Adipose tissue (tissue), 3 donors: ENCODE data around the gene FGR. TPM values are rescaled to one million over a fixed set of nuclear protein-coding genes. Genes with fewer than 3 reads are reported as not detected.

Experiments used
- H3K27ac ChIP-seq: one replicate; pipeline ENCODE4 v1.5.1; 2013; ENCODE audit warnings: low read depth, low read length
- WGBS, 3 donors: extraction: QIAGEN DNeasy Blood & Tissue Kit; methylation state at CpG; one replicate each; pipeline ENCODE4 v1.1.7; 2013; 5-methylcytosine and 5-hydroxymethylcytosine counted together
- polyA plus RNA-seq, 3 donors: library from polyadenylated mRNA; stranded (reverse); fragments of 200-250 nt; gene quantifications; one replicate each; pipeline ENCODE4 v1.2.3, GENCODE V29; 2013
- donor health status: healthy with polysubstance abuse.
- donor health status: Bipolar disorder and iron deficiency.
- donor health status: healthy.

The FGR gene
- polyA plus RNA-seq, 3 donors: 4.2 to 39.8 (median 33.9) TPM

DNA sequence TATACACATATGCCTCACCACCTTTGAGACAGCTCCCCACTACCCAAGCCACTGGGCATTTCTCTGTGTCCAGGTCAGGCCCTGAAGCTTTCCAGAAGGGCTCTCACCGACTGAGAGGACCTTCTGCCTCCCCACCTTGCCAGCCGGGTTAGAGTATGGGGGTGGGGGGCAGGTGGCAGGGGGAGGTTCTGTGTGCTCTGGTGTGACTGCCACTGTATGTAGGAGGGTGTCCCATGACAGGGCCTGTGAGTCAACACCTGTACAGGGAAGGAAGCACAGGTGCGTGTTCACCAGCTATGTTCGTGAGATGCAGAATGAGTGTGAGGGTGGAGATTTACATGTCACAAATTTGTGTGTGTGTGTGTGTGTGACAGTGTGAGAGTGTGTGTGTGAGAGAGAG lies 38.0 kb downstream of the FGR start:
- no peak overlapping the region for H3K27ac ChIP-seq
- 59 to 64% (median 61%) methylated on average over 4 of the region's 4 CpGs for WGBS, 3 donors

DNA sequence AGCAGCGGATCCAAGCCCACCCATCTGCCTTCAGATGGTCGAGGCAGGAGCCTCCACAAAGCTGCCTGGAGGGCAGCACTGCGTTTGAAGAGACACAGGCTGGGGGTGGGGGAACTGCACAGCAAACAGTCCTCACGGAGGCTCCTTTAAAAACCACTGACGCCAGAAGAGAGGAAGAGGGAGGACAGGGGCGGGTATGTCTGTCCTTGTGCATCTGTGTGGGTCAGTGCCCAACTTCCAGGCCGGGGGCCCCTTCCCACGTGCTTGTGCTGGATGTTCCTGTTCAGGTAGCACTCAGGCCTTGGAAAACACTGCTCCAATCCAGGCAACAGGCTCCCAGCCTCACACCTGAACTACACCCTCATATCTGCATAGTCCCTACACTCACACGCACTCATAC lies 38.7 kb downstream of the FGR start:
- 36 to 62% (median 38%) methylated on average over 9 of the region's 9 CpGs for WGBS, 3 donors
- no peak overlapping the region for H3K27ac ChIP-seq

DNA sequence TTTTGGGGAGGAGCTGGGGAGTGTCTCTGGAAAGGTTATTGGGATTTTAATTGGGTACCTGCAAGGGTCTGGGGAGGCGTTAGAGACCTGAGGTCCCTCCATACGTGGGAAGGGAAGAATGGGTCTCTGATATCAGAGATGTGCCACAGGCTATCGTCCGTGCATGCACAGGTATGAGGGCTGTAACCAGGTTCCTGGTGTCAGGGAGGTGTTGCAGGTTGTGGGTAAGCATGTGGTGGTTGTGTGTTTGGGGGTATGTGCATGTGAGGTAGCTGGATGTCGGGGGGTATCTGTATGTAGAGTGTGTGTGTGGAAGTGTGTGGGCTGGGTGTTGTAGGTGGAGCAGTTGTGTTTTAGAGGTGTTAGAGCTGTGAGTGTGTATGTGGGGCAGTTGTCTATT lies 39.4 kb downstream of the FGR start:
- WGBS, 3 donors: 69 to 82% (median 76%) methylated on average over 5 of the region's 5 CpGs
- no peak overlapping the region for H3K27ac ChIP-seq

DNA sequence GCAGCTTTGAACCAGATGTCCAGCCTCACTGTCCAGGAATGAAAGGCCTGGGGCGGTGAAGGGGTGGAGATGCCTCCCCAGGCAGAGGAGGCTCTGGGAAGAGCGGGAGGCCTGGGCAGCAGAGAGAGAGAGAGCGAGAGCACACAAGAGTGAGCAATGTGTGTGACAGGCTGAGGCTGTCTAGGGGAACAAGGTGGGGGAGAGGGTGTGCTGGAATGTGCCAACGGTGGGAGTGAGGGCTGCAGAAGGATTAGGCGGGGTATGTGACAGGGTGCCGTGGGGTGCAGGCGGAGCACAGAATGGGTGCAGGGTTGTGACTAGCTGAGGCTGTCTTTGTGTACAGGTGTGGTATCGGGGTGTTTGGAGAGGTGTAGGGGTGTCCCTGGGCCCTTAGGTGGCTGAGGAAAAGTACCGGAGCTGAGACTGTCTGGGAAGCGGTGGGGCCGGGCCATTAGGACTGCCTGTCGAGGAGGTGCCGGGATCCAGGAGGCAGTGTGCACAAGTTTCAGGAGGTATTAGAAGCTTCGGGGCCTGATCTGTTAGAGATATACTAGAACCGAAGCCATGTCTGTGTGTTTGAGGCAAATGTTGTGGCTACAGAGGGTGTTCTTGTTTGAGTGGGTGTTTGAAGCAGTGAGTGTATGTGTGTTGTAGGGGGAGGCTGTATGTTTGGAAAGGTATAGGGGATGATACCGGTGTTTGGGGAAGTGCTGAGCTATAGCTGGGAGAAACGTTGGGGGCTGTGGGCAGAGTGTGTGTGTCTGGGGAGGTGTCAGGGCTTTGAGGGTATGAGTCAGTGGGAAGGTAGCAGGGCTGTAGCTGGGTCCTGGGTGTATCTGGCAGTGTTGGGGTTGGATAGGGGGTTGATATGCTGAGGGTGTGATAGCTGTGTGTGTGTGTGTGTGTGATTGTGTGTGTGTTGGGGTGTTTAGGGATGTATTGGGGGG lies 40.1 kb downstream of the FGR start:
- WGBS, 3 donors: 64 to 76% (median 68%) methylated on average over 17 of the region's 17 CpGs

DNA sequence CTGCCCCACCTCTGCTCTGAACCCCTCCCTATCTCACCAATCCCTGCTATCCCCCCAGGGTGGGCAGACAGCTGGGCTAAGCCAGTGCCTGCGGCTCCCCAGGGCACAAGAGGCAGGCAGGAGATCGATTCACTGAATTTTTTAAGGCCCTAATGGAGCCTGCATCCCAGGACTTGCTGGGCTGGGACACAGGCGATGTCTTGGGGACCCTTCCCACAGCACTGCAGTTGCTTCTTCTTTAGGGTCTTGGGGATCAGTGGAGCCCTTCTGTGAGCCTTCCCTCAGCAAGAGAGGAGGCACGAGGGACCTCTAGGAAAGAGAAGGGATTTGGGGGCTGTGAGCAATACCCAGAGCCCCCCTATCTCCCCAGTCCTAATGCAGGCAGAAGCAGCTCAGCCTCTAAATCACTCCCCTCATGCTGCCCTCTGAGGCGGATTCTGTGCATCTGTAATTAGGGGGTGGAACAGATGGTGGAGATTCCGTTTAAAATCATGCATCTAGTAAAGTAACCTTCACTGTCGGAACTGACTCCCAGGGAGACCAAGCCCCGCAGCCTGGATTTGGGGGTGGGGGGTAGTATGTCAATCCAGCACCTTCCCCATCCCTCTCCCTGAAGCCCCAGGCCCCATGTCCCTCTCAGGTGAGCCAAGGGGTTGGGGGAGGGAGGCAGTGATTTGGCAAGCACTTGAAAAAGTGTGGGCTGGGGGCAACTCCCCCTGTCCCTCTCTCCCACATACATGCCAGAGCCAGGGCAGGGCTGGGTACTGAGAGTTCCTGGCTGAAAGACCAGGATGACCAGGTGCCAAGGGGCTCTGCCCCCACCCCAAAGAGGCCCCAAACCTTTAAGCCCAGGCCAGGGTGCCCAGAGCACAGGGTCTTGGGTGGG lies 41.1 kb downstream of the FGR start:
- WGBS, 3 donors: 69 to 75% (median 73%) methylated on average over 8 of the region's 8 CpGs
- peak overlapping the region; percentile 22 for H3K27ac ChIP-seq

More for the DNA sequence above, 40.1 kb downstream of the FGR start:
- H3K27ac ChIP-seq: no peak overlapping the region

DNA sequence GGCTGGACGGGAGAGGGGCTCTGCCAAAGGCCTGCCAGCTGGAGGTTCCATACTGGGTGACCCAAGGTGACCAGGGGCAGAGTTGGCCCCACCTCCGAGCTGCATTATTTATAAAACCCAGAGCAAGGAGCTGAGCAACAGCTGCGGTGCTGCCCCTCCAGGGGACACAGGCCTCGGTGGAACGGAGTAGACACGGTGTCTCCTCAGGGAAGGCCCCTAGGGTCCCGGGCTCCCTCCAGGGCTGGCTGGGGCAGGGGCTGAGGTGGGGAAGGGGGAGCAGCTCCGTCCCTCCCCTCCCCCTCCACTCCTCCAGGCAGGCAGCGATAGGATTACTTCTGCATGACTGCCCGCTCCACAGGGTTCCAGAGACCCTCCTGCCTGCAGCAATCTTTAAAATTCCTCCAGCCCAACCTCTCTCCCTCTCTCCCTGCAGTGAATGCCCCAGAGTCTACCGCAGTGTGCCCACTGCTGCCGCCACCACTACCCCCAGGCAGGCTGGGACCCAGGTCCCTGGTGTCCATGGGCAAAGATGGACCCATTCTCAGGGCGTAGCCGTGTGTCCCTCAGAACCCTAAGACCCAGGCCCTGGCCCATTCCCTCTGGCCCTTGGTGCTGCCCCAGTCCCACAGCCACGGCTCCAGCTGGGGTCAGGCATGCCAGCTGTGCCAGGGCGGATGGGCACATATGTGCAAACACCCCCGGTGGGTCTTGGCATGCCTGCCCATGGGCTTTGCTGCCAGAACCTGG lies 41.9 kb downstream of the FGR start:
- 72 to 79% (median 73%) methylated on average over 14 to 17 of the region's 17 CpGs for WGBS, 3 donors
- no peak overlapping the region for H3K27ac ChIP-seq

DNA sequence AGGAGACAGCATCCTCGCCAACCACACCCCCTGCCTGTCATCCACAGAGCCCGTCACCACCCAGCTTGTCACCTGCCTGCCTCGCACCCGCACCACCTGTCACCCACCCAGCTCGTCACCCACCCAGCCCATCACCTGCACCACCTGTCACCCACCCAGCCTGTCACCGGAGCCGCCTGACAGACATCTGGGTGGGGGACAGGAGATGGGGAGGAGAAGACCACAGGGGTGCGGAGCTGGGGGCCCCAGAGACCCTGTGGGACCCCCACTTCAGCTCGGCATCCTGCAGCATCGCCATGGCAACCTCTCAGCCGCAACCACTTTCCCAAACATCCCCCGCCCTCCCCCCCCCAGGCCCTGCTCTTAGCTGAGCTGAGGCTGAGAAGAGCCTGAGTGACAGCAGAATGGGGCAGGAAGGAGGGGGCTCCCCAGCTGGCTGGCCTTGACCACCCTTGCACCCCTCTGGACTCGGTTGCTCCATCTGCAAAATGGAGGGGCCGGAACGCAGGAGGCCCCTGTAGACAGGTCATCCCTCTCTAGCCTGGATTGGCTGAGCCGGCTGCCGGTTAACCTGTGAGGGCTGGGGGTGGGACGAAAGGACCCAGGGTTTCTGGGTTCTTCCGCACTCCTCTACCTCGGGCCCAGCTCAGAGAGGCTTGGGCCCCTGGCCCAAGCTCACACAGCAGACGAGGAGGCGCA lies 42.6 kb downstream of the FGR start:
- no peak overlapping the region for H3K27ac ChIP-seq
- WGBS, 3 donors: 82 to 86% (median 86%) methylated on average over 18 to 22 of the region's 22 CpGs

DNA sequence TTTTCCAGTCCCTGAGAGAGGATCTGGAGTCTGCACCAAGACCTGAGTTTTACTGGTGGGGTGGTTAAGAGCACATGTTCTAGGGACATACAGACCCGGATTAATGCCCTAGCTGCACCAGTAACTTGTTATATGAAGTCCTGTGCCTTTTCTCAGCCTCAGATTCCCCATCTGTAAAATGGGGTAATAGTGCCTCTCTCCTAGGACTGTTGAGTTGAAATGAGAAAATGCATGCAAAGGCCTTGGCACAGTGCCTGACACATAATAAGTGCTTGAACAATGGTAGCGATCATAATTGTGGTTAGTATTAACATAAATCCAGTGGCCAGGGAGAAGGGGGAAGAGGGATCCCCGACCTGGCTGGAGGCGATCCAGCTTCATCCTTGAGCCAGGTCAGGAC lies 43.4 kb downstream of the FGR start:
- WGBS, 3 donors: 55 to 71% (median 56%) methylated on average over 4 of the region's 4 CpGs
- H3K27ac ChIP-seq: no peak overlapping the region

DNA sequence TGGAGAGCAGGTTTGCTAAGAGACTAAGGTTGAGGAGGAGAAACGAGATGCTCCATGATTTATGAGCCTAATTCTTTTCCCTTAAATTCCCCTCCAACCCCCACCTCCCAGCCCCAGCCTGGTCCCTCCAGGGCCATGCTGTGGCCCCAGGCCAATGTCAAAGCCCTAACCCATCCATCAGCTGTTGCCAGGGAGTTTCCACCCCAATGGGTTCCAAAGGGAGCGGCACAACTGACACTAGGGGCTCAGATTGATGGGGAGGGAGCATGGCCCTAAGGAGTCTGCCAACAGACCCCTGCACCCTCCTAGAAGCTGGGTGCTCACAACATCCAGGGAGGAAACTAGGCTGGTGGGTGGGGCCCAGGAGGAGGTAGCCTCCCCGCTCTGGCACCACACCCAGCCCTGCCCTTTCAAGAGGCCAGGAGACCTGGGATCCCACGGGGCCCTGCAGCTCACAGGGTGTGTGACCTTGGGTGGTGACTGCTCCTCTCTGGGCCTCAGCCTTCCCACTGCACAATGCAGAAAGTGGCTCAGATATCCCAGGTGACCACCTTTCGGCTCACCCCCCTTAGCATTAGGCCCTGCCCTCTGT lies 44.0 kb downstream of the FGR start:
- WGBS, 3 donors: 49 to 76% (median 71%) methylated on average over 5 of the region's 5 CpGs
- H3K27ac ChIP-seq: no peak overlapping the region

DNA sequence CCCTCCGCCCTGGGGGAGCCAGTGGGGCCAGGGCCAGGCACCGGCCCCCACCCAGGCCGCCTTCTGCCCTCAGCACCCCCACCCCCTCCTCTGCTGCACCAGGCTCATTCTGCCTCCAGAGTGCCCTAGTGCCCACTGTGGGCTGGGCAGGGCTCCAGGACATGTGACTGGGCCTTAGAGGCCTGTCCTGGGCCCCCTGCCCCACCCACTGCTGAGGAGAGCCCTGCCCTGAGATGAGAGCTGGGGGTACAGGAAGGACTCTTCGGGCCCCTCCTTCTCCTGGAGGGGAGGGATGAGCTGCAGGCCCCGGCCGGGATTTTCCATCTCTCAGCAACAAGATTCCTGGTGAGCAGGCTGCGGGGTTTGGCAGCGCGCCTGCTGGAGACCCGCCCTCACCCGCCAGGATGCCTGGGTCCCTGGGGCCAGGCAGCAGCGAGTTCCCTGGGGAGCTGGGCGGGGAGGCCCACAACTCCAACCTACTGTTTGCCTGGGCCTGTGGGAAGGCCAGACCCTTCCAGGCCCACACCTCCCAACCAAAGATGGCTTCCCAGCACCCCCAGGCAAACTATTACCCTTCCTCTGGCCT lies 45.1 kb downstream of the FGR start:
- WGBS, 3 donors: 37 to 43% (median 39%) methylated on average over 12 to 13 of the region's 13 CpGs
- no peak overlapping the region for H3K27ac ChIP-seq

DNA sequence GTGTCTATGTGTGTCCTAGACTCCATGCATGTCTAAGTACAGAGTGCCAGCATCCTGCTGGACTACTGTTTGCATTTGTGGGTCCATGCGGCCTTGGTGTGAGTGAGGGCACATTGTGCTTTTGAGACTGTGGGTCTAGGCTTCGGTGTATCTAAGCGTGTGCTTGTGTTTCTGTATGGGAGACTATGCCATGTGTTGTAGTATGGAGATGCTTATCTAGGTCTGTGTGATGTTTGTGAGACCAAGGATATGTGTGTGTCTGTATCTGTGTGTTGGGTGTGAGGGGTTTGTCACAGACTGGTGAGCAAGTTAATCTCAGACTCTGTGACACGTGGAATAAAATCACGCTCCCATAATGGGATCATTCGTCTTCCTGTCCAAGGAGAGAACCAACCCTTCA lies 45.5 kb downstream of the FGR start:
- no peak overlapping the region for H3K27ac ChIP-seq
- 65 to 73% (median 66%) methylated on average over 6 of the region's 6 CpGs for WGBS, 3 donors

DNA sequence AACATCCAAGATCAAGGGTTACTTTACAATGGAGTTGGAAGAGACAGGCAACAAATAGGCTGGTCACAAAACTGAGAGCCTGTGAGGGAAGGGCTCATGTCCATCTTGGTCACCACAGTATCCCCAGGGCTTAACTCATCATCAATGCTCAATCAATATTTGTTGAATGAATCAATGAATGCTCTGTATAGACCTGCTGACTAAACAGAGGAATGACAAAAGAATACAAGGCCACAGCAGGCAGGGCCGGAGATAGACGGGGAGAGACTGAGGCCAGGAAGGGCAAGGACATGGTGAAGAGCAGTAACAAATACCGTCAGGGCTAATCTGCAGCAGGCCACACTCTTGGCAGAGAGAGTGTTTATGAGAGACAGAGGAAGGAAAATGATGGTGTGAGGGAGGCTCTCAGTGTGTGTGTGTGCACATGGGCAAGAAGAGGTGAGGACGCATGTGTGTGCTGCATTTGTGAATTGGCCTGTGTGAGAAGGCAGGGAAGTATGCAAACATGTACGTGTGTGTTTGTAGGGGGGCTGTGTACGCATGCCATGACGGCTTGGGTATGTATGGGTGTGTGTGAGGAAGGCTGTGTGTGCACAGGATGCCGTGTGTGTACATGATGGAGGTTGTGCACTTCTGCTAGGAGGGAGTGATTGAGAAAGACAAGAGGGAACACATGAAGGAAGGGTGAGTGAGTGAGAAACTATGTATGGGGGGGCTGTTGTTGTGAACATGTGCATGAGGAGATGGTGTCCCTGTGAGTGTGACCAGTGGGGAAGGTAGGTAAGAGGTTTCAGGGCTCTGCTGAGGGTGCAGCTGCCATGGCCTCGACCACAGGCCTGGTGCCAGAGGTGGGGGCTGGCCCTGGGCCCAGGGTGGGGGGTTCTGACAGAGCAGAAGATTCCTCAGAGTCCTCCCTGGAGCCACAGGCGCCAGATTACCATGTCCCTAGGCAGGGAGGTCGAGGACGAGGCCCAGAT lies 46.4 kb downstream of the FGR start:
- no peak overlapping the region for H3K27ac ChIP-seq
- 62 to 67% (median 63%) methylated on average over 12 of the region's 12 CpGs for WGBS, 3 donors

DNA sequence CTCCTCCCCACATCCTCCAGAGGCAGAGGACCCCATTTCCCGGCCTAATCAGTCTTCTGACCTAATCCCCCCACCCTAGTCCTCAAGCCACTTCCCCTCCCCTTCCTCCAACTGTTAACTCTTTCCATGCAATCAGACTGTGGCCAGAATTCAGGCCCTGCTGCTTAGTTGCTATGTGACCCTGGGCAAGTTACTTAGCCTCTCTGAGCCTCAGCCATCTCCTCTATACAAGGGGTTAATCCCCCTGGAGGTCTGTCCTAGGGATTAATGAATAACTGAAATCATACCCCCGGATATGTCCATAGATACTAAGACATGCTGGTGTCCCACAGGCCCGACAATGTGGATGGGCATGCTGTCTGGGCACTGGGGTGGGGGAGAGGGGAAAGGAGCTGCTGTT lies 49.3 kb downstream of the FGR start:
- 53 to 74% (median 59%) methylated on average over 3 of the region's 3 CpGs for WGBS, 3 donors
- no peak overlapping the region for H3K27ac ChIP-seq

DNA sequence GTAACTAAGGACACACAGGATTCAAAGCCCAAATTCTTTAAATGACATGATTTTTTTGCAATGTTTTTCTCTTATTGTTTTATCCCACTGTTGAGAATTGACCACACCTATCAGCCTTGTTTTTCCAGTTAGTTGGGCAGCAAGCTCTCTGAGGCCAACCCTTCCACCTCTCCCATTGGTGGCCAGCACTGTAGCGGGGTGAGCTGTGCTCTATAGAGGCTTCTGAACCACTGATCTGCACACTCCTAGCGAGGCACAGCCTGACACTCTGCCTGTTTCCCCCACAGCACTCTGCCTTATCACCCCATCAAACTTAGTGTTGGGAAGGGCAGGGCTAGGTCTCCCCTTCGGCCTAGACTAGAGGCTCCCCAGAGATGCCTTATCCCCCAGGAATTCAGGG lies 50.5 kb downstream of the FGR start:
- 91 to 98% (median 95%) methylated on average over 3 of the region's 3 CpGs for WGBS, 3 donors
- H3K27ac ChIP-seq: no peak overlapping the region

DNA sequence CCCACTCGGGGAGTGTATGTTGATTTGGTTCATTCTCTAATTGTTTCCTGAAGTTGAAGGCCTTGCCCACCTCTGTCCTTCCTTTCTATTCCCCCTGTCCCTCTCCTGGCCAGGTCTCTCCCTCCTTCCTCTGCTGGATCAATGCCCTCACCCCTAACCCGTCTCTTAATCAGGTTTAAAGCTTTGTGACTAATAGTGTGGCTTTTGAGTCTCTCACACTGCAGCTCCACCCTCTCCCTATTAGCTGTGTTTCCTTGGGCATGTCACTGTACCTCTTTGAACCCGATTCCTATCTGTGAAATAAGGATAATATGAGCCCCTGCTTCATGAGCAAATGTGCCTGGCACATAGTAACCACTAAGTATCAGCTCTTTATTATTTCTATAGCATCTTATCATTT lies 51.5 kb downstream of the FGR start:
- WGBS, 3 donors: 59 to 67% (median 66%) methylated on average over 3 of the region's 3 CpGs
- H3K27ac ChIP-seq: no peak overlapping the region

DNA sequence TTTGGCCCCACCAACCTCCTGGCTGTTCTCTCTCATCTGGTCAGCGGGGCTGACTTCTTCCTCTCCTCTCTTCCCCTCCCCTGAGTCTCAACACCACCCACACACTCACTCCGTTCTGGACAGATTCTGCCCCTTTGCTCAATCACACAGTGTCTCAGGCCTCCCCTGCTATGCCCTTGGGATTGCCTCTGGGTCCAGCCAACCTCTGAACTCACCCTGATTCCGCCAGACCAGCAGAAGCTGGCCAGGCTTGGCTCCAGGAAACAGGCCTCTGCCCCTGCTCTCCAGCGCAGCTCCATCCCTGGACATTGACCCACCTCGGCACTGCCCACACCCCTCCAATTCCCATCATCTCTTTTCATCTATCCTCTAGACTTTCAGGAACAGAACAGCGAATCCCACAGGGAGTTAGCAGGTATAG lies 53.2 kb downstream of the FGR start:
- H3K27ac ChIP-seq: no peak overlapping the region
- WGBS, 3 donors: 51 to 82% (median 62%) methylated on average over 6 of the region's 6 CpGs
